GM18520 (cell line): ENCODE results near the gene ST8SIA1.

Experiments
- ATAC-seq: cut with Tn5 transposase; IDR thresholded peaks from one replicate; pipeline ENCODE4 v1.9.1; 2021; ENCODE audit not compliant: unreplicated experiment

The ST8SIA1 gene

GRCh38 chr12:22332202-22332601 is 2.3 kb downstream of the ST8SIA1 start:
- ATAC-seq: no peak

DNA sequence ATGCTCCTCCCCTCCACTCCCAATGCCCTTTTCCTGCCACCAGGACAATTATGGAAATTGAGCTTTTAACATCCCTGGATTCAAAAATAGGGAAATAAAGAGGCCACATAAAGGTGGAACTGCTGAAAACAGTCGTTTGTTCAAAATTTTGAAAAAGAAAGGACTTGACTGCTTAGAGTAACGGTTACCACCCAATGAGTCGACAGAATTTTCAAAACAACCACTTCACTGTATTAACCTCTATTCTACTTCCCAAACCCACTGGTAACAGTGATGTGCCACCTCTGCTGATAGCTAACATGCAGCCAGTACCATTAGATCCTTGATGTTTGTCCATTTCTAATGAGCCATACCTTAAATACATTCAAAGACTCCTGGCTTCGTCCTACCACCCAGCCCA is 4.9 kb downstream of the ST8SIA1 start:
- no peak for ATAC-seq

- ATAC-seq: no peak
These were observed 9.3 kb downstream of the ST8SIA1 start for GRCh38 chr12:22325218-22325617.

DNA sequence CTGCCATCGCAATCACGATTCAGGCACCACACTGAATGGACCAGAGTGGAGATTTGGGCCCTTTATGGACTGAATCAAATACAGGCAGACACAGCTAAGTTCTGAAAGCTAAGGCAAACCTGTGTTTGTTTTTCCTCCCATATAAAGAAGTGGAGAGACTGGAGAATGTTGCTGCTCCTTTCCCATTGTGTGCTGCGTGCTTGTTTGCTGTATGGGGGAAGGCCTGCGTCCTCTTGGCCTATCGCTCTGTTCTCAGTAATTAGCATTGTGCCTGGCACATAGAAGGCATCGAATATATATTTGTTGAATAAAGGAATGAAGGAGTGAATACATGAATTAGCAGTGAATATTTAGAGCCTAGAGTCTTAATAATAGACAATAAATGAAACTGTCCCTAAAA is 12.4 kb downstream of the ST8SIA1 start:
- ATAC-seq: no peak

DNA sequence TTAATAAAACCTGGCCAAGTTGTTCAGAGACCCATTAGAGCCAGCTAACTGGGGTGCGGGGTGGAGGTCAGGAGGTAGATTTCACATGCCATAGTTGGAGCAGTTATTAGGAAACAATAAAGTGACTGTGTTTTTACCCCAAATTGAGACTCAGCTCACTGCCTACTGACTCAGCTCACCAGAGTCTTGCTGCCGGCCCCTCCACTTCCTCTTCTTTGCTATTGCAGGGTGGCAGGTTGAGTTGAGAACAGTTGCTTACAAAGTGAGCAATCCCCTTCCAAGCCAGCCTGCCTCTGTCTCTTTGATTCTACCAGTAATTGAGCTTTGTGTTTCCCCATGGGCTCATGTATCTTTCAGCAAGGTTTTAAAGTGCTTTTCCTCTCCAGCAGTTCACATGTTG is 12.9 kb downstream of the ST8SIA1 start:
- ATAC-seq: no peak

DNA sequence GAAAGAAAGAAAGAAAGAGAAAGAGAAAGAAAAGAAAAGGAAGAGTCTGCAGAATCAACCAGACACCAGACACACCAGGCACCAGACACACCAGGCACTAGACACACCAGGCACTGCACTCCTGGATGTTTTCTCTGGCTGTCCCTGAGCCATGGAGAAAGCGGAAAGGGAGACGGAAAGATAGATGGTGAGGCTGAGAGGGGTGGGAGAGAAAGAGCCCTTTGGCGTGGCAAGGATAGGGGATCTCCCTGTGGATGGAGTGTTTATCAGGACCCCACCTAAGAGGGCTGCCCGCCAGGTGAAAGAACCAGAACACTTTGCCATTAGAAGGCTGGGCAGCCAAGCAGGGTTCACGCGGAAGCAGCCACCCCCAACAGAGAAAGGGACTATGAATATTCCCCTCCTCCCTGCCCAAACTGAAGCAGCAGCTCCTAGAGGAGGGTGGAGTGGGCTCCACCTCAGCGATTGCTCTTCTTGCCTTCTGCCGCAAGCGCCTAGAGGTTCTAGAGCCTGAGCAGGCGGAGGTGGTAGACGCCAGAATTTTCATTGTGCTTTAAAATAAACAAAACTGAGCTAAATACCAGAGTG is 13.4 kb downstream of the ST8SIA1 start:
- ATAC-seq: no peak

- no peak for ATAC-seq
These were observed 16.3 kb downstream of the ST8SIA1 start for GRCh38 chr12:22318108-22318737.

DNA sequence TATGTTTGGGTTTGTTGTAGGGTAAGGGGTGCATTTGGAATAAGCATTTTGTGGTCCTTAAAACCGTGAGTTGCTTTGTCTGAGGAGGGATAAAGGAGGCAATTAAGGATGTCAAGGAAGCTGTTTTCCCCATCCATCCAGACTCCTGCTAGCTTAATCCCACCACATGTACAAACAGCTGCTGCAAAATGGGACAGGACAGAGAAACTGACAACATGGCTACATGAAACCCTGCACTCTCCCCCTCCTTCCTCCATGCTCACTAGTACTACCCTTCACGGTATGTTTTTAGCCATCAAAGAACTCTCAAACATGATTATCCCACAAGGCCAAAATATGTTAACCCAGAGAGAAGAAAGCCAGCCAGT is 20.6 kb downstream of the ST8SIA1 start:
- no peak for ATAC-seq

DNA sequence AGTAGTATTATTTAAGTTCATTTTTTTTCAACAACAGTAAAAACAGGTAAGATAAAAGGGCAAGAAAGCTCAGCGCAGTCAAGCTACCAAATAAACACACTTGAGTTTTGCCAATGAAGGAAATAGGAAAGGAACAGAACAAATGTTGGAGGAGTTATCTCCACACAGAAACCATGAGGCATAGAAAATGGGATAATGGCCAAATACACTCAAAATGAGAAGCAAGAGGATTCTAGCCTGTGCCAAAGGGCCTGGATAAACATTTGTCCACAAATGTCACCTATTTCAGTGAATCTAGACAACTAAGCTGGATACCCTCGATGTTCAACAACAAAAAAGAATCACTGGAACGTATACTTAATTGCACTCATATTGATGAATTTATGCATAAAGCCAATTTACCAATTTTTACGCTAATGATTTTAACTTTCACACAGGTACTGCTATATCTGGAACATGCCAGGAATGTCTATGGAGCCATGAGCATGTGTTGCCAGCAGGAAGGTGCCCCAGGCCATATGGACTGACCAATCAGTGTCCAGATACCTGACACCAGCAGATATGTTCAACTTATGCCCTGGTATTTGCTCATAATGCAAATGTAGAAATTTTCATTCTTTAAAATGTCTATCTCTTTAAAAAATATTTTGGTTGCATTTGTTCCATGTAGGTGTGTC is 21.1 kb downstream of the ST8SIA1 start:
- ATAC-seq: no peak

- ATAC-seq: no peak
These were observed 22.2 kb downstream of the ST8SIA1 start for GRCh38 chr12:22312336-22312735.

DNA sequence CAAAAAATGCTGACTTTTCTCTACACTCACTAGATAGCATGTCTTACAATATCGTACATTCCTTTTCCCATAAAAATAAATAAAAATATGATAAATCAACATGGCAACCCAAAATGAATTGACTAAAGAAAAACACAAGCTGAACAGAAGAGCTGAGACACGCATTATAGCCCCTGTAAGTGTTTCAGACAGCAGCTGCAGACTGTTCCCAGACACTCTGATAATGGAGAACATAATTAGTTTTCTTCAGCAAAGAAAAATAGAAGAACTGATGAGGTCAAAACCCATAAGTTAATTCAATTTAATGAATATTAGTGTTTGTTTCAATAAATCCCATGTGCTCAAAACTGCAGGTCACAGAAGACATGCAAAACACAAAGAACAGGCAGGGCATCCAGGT is 23.8 kb downstream of the ST8SIA1 start:
- no peak for ATAC-seq

- ATAC-seq: no peak
These were observed 24.2 kb downstream of the ST8SIA1 start for GRCh38 chr12:22310275-22310674.

DNA sequence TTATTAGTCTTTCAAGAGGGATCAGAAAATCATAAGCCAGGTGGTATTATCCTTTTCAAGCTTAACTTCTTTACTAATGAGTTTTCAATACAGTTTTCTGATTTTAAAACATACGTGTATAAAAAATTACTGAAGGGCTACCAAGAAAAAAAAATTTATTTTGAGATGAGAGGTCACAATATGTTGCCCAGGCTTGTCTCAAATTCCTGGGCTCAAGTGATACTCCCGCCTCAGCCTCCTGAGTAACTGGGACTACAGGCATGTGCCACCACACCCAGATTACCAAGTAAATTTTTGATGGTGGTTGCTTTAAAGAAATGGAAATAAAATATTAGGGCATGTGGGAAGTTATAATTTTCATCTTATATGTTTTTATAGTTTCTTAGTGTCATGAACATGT is 26.7 kb downstream of the ST8SIA1 start:
- ATAC-seq: no peak

GRCh38 chr12:22306311-22306710 is 28.2 kb downstream of the ST8SIA1 start:
- ATAC-seq: no peak

DNA sequence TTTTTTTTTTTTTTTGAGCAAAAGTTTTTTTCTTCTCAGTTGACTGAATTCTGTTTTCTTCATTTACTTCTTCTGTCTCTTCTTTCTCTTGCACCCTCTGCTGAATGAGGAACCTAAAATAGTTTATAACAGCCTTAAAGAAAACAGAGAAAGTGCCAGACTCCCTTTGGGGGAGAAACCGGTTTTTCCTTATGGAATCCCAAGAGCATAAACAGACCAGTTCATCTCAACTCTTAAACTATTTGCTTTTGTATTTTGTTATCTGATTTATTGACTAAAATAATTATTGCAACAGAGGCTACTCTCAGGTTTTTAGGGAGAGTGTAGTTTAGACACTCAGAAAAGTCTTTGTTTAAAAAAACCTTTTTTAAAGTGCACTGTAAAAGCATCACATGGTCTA is 30.2 kb downstream of the ST8SIA1 start:
- no peak for ATAC-seq

- no peak for ATAC-seq
These were observed 35.1 kb downstream of the ST8SIA1 start for GRCh38 chr12:22299294-22299912.

DNA sequence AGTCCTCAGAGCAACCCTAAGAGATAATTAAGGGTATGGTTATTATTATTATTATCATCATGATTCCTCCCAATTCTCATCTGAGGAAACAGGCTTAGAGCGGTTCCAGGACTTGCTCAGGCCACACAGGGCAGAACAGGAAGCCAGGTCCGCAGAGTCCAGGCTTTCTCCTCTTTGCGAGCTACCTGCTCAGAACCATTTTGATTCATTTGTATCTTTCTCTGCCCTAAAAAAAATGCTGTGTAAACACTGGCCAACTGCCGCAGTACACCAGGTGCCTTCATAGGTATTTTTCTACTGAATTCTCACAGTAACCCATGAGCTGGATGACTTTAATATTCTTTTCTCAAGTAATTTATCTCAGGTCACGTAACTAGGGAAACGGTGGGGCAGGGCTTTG is 45.3 kb downstream of the ST8SIA1 start:
- ATAC-seq: no peak

DNA sequence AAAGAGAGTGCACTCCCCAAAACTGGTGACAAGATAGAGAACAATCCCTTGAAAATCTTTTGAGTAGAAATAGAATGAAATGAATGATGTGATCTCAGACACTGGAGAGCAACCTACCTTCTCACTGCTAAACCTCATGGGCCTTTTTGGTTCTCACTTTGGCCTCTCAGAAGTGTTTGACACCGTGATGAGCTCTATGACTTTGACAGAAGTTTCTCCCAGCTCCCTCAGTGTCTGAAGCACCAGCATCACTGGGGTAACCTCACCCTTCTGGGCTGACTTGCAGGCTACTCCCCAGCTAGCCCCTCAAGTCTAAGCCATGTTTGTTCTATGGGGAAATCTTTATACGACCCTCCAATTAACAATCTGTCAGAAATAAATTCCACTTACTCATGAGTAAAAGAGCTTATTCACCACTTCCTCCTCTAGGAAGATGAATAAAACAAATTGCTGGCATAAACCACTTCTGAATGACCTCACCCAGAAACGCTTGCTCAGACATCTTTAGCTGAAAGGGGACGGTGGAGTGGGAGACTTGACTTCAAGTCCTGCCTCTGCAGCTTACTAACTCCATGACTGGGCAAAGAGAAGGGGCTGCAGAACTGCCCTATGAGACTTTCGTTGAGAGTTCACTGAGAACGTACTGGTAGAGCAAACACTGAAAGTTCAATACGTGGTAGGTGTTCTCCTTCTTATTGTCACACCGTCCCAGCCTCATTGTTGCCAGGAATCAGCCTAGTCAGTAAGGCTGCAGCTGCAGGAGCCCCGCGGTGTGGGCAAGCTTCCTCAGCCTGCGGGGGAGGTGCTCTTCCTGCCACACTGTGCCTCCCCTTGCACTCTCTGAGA is 46.5 kb downstream of the ST8SIA1 start:
- no peak for ATAC-seq

GRCh38 chr12:22287101-22287500 is 47.4 kb downstream of the ST8SIA1 start:
- no peak for ATAC-seq

- no peak for ATAC-seq
These were observed 47.9 kb downstream of the ST8SIA1 start for GRCh38 chr12:22286569-22286968.

DNA sequence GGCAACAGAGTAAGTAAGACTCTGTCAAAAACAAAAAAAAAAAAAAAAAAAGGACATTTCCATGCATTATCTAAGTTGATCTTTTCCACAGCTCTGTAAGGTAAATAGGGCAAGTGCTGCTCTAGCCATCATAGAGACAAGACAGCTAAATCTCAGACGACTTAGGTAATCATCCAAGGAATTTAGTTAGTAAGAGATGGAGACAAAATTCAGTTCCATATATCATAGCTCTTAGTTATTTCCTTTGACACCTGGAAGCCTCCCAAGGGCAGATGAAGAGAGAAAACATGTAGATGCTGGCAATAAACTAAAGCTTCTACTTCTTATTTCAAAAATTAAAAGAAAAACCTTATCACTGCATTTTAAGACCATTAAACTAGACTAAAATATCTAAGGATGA is 48.7 kb downstream of the ST8SIA1 start:
- no peak for ATAC-seq
